GM19438 (cell line): ENCODE measurements around the gene NKPD1.

ENCODE experiments used
- ATAC-seq: cut with Tn5 transposase; IDR thresholded peaks from one replicate; pipeline ENCODE4 v1.9.1; 2021; ENCODE audit warnings: low read depth; ENCODE audit not compliant: unreplicated experiment

The NKPD1 gene

DNA sequence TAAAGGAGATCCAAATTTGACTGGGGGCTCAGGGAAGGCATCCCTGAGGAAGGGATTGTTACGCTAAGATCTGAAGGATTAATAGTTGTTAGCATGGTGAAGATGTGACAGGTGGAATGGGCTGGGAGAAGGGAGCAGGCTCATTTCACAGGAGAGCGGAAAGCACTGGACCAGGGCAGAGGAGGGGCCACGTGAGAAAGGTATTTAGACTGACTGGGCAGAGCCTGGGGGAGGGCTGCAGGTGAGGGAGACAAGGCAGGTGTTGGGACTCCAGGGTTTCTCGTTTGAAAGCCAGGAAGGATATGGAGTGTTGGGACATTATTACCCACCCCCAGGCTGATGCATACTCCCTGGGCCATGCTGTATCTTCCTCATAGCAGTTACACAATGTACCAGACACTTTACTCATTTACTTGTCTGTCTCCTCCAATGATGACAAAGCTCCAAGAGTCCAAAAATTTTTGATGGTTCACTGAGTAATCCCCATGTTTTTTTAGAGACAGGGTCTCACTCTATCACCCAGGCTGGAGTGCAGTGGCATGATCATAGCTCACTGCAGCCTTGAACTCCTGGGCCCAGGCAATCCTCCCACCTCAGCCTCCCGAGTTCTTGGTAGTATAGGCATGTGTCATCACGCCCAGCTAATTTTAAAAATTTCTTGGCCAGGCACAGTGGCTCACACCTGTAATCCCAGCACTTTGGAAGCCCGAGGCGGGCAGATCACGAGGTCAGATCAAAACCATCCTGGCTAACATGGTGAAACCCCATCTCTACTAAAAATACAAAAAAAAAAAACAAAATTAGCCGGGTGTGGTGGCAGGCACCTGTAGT lies 14.9 kb upstream of the NKPD1 start:
- ATAC-seq, result no peak

- no peak for ATAC-seq
Measured at GRCh38 chr19:45173816-45174215, 13.0 kb upstream of the NKPD1 start.

DNA sequence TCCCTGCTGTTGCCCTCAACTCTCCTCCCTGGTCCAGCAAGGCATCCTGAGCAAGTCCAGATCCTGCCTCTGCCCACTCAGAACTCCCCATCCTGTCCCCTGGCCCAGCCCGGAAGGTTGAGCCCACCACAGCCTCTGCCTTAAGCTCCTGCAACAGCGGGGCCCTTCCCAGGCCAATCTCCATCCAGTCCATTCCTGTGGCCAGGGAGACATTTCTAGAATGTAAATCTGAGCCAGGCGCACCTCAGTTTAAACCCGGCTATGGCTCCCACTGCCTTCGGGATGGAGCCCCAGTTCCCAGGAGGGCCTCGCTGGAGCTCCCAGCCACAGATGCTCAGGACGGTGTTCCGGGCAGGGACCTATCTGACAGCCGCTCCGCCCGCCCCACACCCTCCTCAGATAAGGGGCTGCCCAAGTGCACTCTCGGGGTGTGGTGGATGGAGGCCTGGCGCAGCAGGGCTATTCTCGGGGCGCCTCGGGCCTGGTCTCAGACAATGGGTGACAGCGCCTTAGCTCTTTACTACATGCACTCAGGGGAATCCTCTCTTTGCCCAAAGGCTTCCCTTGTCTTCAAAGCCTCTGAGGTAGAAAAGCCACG lies 11.9 kb upstream of the NKPD1 start:
- no peak for ATAC-seq

GRCh38 chr19:45172173-45172572 lies 11.4 kb upstream of the NKPD1 start:
- ATAC-seq, result no peak

DNA sequence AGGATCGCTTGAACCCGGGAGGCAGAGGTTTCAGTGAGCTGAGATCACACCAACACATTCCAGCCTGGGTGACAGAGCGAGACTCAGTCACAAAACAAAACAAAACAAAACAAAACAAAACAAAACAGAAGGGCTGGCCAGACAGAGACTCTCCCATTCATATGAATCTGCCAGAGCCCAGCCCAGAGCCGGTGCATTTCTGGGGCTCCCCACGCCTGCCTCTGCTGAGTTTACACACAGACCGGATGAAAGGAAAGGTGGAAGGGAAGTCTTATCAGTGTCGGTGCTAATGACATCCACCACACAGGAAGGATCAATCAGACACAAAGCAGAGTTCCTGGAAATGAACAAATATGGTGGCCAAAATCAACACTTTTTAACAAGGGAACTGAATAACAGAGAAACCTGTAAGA lies 10.4 kb upstream of the NKPD1 start:
- no peak for ATAC-seq

DNA sequence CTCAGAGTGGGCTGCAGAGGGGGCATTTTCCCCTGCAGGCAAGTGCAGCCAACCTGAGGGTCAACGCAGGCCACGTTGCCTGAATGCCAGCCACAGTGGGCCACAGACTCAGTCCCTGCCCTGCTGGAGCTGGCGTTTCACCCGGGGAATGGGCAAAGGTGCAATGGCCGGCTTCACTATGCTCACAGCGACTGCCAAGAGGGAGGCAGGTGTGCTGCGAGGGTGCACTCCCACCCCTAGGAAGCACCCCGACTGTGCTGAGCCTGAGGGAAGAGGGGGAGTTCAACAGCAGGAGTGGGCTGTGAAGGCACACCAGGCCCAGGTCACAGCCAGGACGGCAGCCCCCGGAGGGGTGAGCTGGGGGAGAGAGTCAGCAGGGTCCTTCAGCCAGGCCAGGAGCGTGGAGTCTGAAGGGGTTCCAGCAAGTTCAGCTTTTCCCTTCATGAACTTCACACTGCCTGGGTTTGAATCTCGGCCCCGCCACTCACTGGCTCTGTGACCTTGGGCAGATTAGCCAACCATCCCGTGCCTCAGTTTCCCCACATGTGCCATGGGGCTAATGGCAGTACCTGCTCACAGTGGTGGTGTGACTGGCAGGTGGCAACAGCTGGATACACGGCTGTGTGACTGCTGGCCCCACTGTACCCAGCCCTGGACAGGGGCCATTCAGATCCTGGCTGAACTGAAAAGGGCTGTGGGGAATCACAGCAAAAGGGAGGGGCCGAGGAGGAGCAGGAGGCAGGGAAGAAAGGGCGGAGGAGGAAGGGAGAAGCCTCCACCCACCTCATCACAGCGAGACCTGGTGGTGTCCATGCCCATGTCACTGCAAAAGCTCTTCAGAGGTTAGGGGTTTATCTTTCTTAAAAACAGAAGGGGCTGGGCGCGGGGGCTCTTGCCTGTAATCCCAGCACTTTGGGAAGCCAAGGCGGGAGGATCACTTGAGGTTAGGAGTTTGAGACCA lies 9.6 kb upstream of the NKPD1 start:
- ATAC-seq, result no peak

GRCh38 chr19:45169602-45170001 lies 8.8 kb upstream of the NKPD1 start:
- ATAC-seq, result no peak

GRCh38 chr19:45168767-45169351 lies 8.1 kb upstream of the NKPD1 start:
- no peak for ATAC-seq

DNA sequence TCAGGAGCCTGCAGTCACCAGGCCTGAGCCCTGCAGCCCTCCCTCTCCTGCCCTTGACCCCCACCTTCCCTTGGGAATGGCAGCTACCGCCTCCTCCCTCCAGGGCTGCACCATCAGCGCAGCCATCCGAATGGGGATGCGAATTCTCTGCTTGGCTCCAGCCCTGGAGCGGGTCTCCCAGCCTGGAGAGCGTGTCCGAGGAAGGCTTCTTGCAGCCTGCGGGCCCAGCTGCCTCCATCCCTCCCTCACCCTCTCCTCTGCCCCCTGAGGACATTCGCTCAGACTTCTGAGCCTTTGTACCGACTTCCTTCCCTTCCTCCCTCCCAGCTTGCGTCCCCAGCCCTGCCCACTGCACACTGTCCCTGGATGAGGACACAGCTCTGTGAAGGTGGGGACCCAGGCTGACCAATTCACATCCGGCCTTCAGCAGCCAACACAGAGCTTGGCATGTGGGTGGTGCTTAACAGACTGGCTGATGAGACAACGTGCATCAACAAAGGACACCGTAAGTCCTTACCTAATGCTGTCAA lies 6.0 kb upstream of the NKPD1 start:
- no peak for ATAC-seq

- ATAC-seq, result peak; percentile 77
Measured at GRCh38 chr19:45164577-45165335, 4.0 kb upstream of the NKPD1 start.

DNA sequence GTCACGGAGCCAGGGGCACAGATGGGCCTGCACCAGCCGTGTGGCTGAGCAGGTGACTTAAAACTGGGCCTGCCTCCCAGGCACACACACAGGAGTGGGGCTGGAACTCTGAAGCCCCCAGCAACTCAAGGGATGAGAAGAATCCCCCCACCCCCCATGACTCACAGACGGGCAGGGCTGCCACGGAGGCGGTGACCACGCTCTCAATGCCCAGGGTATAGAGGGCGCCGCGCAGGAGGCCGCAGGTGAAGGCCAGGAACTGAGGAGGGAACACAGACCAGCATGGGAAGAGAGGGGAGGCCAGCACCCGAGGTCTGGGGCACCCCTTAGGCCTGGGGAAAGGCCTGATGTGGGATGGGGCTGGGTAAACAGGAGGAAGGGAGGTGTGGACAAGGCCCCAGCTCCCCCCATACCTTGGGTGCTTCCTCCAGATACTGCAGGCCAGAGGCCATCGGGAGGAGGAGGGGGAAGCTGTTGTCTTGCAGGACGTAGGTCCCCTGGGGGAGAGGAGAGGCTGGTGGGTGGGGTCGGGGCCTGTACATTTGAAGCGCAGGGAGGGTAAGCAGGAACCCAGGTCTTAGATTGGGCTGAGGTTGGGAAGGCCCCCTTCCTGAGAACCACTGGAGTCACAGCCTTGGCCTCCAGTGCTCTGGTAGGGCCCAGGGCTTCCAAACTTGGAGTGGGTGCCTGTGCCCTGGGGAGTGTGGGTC lies 3.1 kb upstream of the NKPD1 start:
- no peak for ATAC-seq

DNA sequence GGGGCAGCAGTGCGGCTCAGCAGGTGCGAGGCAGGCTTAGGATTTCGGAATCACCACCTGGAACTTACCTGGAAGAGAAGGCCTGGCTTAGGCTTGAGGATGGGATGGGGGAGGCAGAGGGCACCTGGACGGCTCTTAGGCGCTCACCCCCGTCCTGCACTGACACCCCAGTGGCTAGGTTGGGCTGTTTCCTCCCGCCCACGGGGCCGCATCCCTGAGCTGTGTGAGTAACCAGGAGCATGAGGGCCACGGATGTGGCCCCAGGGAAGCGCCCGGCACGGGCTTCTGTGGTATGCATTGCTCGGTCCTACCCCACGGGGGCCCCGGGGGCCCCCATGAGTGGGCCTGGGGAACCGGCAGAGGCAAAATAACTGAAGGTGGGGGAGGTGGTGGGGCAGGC lies 2.4 kb upstream of the NKPD1 start:
- no peak for ATAC-seq

DNA sequence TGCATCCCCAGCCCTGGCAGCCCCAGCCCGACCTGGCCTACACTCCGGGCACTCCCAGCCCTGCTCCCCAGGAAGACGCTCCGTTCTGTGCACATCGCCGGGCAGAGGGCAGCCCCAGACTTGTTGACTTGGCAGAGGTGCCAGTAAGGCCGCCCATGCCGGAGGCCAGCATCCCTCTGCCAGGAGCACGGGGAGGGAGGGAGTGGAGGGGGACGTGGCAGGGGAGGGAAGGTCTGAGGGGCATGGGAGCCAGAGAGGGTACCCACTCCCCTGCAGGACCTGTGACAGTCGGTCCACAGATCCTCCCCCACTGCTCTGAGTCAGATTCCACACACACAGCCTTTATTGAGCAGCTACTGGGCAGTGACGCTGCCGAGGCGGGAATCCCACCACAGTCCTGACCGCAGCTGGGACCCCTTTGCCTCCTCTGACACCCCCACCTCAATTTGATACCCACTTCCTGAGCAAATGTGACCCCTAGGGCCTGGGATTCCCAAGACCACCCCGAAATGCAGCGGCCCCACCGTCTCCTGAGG lies 1.9 kb upstream of the NKPD1 start:
- ATAC-seq, result no peak

DNA sequence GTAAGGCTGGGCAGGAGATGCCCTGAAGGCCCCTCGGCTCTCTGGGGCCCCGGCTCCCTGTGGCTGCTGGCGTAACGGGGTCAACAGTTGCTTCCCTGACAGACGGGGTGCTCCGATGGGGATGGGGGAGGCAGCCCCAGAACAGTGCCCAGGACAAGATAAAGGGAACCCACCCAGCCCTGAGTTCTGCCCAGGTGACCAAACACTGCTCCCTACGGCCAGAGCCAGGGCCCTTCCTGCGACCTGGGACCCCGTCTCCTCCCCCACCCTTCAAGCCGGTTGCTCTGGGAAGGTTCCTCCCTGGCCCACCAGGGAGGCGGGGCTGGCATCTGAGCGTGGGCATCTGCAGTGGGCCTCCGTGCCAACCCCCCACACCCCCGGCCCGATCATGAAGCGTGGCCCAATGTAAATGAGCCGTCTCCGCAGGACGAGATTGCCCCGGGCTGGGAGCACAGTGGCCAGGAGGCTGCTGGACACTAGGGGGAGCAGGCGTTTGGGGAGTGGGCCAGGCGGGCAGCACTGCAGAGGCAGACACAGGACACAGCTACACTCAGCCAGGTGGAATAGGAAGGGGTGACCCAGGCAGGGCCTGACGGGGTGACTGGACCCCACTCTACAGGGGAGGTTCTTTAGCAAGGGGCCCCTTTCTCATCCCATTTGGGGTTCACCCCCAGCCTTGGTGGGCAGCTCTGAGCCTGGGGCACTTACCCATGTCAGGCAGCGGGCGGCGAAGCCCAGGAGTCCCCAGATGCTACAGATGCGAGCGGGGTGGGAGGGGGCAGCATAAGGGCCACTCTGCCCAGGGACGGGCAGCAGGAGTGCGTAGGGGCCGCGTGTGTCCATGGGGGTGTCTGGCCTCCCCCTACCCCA lies 1.2 kb upstream of the NKPD1 start:
- no peak for ATAC-seq

DNA sequence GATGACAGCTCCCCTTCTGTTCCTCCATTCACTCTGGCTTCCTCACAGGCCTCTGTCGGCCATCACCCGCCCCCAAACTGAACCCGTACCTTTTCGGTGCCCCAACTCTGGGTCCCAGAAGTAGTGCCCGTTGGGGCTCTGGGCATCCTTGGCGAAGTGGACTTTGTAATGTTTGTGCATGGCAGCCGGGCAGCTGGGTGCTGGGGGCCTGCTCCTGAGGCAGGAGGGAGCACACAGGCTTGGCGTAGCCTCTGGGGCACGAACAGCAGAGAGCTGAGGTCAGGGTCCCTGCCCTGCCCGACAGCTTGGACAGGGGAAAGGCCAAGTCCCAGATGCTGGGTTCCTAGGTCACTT lies 834 bp downstream of the NKPD1 start:
- ATAC-seq, result no peak

DNA sequence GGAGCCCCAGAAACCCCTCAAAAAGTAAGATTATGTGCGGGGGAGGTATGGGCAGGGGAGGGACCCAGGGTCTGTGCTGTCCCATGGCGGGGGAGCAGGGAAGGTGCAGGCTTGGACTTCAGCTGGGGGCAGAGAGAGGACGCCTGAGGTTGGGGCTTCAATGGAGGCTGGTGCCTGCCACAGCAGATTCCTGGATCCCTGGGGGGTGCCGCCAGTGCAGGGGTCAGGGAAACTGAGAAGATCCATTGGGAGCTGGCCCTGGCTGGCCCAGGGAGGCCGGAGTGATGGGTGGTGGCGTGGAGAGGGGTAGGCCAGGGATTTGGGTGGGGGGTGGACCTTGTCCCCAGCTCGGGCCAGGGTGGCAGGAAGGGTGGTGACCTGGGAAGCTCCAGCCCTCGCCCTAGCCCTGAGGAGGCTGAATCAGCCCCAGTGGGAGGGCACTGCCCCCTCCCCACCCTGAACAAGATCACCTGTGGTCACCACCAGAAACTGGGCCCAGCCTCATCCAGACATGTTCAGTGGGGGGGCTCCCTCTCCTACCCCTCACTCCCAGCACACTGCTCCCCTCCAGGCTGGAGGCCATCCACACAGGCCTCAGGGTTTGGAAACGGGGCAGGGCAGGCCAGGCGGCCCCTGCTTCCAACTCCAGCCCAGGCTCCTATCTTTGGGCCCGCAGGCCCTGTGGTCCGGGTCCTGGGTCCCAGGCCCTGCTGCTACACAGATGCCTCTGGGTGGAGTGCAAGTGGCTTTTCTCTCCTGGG lies 1.4 kb downstream of the NKPD1 start:
- no peak for ATAC-seq

GRCh38 chr19:45158503-45159209 lies 2.1 kb downstream of the NKPD1 start:
- no peak for ATAC-seq
